ENCODE measurements around the gene PAK1IP1.

DNA sequence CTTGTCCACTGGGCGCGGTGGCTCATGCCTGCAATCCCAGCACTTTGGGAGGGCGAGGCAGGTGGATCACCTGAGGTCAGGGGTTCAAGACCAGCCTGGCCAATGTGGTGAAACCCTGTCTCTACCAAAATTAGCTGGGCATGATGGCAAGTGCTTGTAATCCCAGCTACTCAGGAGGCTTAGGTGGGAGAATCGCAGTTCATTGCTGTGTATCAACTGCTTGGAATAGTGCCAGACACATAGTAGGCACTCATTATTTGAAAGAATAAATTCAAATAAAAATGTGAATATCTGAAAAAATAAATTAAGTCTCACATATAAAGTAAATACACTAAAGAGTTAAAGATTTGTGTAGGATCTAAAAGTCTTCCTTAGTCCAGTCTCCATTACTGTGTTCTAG lies 1.9 kb downstream of the PAK1IP1 start:
- TF ChIP-seq, protein P1, sequence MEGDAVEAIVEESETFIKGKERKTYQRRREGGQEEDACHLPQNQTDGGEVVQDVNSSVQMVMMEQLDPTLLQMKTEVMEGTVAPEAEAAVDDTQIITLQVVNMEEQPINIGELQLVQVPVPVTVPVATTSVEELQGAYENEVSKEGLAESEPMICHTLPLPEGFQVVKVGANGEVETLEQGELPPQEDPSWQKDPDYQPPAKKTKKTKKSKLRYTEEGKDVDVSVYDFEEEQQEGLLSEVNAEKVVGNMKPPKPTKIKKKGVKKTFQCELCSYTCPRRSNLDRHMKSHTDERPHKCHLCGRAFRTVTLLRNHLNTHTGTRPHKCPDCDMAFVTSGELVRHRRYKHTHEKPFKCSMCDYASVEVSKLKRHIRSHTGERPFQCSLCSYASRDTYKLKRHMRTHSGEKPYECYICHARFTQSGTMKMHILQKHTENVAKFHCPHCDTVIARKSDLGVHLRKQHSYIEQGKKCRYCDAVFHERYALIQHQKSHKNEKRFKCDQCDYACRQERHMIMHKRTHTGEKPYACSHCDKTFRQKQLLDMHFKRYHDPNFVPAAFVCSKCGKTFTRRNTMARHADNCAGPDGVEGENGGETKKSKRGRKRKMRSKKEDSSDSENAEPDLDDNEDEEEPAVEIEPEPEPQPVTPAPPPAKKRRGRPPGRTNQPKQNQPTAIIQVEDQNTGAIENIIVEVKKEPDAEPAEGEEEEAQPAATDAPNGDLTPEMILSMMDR (optimal IDR thresholded peaks at IDR 0.05 in 1 of 3, IDR thresholded peaks at IDR 0.05 in 1 of 3, conservative IDR thresholded peaks at IDR 0.05 in 1 of 3; ENCODE audit: extremely low read depth in 1 of 3, insufficient read depth in 2 of 3, low read length in 3 of 3): no peak
- no peak for TF ChIP-seq EZH2 (IDR thresholded peaks at IDR 0.05; ENCODE audit: low read length)

Data from keratinocyte (primary cell).